Bronchial epithelial cell (primary cell): ENCODE data around the gene SUPT3H. TPM values are rescaled to one million over a fixed set of nuclear protein-coding genes. Genes with fewer than 3 reads are reported as not detected.

Source experiments
- DNase-seq: peaks from one replicate; pipeline ENCODE4 v3.0.0-alpha.2; 2010; ENCODE audit warnings: low read depth
- FAIRE-seq: peaks from 2 replicates; lab custom pipeline; 2011; peaks lifted over from hg19 to GRCh38; lab: Jason Lieb, UNC
- H3K27me3 ChIP-seq: 2 replicates; pipeline ENCODE4 v1.5.1; 2011; ENCODE audit warnings: low read length; ENCODE audit not compliant: control insufficient read depth, insufficient read depth
- H3K36me3 ChIP-seq: 2 replicates; pipeline ENCODE4 v1.5.1; 2011; ENCODE audit warnings: low read length; ENCODE audit not compliant: control insufficient read depth, insufficient read depth
- H3K4me3 ChIP-seq: 2 replicates; pipeline ENCODE4 v1.5.1; 2011; ENCODE audit warnings: mild to moderate bottlenecking, low read depth, low read length, control low read depth
- CTCF ChIP-seq: IDR thresholded peaks from 2 replicates; pipeline ENCODE4 v1.5.1; 2011; ENCODE audit warnings: mild to moderate bottlenecking, moderate library complexity, low read length, control low read depth, inconsistent platforms; ENCODE audit not compliant: insufficient read depth, severe bottlenecking
- total RNA-seq: library from RNA; depleted of rRNA; stranded (reverse); fragments of >200 nt; gene quantifications from 2 replicates; pipeline ENCODE4 v1.2.1, GENCODE V29; 2014

The SUPT3H gene
- total RNA-seq, 1 donor from 2014 or later: 12.9 TPM

- DNase-seq (no peak), FAIRE-seq (no peak)
- TF ChIP-seq CTCF: no peak
- no peak overlapping the region for H3K4me3 ChIP-seq
- no peaks in the 10 kb centered on the region for H3K27me3 ChIP-seq
- H3K36me3 ChIP-seq: no peaks in the 10 kb centered on the region
These were observed 522.9 kb downstream of the SUPT3H start for GRCh38 chr6:44854712-44855443.

DNA sequence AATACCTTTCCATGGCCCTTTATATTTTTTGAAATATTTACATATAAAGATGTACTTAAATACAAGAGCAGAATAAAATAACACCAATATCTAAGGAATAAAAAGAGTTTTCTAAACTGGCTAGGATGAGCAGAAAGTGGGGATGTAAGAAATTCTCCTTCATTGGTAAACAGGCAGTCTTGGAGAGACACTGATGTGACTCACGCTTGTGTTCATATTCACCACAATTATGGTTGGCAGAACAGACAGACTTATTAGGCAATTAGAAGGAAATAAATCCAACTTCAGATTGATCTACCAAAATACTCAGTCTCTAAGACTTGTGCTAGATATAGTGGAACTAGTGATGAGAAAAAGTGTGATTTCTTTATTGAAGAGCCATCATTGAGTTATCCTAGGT lies 526.6 kb downstream of the SUPT3H start:
- no peaks in the 10 kb centered on the region for H3K36me3 ChIP-seq
- TF ChIP-seq CTCF: no peak
- no peak overlapping the region for H3K4me3 ChIP-seq
- peak; percentile 54 for DNase-seq
- no peak for FAIRE-seq
- H3K27me3 ChIP-seq: no peaks in the 10 kb centered on the region

DNA sequence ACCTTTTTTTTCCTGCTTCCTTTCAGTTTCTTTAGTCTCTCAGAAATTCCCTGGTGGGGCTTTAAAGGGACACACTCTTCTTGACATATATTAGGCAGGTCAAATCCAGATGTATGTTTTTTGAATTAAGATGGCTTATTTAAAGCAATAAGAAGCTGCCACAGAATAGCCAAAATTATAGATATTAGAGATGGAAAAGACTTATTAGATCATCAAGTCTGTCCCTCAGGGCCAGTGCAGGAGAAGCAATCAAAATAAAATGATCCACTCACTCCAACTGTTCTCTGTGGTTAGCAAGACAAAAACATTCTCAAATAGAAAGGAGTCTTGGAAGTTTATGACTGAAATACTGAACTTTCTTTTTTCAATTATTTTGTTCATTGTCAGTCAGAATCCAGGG lies 527.4 kb downstream of the SUPT3H start:
- Histone ChIP-seq H3K36me3 (no peaks in the 10 kb centered on the region), H3K4me3 (no peak overlapping the region), H3K27me3 (no peaks in the 10 kb centered on the region)
- FAIRE-seq (no peak), DNase-seq (no peak)
- no peak for TF ChIP-seq CTCF

GRCh38 chr6:44849806-44850205 lies 527.9 kb downstream of the SUPT3H start:
- FAIRE-seq (no peak), DNase-seq (no peak)
- Histone ChIP-seq H3K27me3 (no peaks in the 10 kb centered on the region), H3K4me3 (no peak overlapping the region), H3K36me3 (no peaks in the 10 kb centered on the region)
- TF ChIP-seq CTCF: no peak

DNA sequence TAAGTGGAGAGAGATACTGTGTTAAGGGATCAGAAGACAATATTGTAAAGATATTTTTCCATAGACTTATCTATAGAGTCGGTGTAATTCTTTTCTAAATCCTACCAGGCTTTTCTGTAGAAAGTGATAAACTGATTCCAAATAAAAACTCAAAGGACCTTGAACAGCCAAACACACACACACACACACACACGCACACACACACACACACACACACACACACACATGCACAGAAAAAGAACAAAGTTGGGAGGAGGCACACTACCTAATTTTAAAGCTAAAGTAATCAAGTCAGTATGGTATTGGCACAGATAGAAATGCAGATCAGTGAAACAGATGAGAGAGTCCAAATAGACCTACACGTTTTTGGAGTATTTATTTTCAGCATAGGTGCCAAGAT lies 534.0 kb downstream of the SUPT3H start:
- Histone ChIP-seq H3K36me3 (no peaks in the 10 kb centered on the region), H3K27me3 (no peaks in the 10 kb centered on the region), H3K4me3 (no peak overlapping the region)
- no peak for FAIRE-seq
- no peak for TF ChIP-seq CTCF
- no peak for DNase-seq

DNA sequence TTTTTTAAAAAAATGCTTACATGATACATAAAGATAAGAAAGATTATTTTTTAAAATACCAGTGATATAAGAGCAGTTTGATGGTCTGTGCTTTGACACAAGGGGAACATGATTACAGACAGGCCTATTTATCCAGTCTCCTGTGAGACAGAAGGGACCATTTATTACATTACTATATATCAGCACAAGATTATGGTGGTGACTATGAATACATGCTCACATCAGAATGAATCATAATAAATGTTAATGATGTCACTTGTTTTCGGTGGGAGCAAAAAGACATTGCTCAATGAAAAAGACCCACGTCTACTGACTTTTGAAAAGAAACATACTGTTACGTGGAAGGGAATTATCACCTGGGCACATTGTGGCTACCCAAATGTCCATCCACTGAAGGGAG lies 535.1 kb downstream of the SUPT3H start:
- no peak overlapping the region for H3K4me3 ChIP-seq
- no peak for TF ChIP-seq CTCF
- peak; percentile 7 for DNase-seq
- no peaks in the 10 kb centered on the region for H3K27me3 ChIP-seq
- no peaks in the 10 kb centered on the region for H3K36me3 ChIP-seq
- FAIRE-seq: no peak
